DMS153 treated with DMSO at 0.1 percent for 48 hours (cell line): ENCODE results near the gene GPR12.

Experiments
- DNase-seq: peaks from one replicate; lab custom pipeline; 2025; ENCODE audit not compliant: unreplicated experiment; lab: John Stamatoyannopoulos, UW

GPR12 gene

DNA sequence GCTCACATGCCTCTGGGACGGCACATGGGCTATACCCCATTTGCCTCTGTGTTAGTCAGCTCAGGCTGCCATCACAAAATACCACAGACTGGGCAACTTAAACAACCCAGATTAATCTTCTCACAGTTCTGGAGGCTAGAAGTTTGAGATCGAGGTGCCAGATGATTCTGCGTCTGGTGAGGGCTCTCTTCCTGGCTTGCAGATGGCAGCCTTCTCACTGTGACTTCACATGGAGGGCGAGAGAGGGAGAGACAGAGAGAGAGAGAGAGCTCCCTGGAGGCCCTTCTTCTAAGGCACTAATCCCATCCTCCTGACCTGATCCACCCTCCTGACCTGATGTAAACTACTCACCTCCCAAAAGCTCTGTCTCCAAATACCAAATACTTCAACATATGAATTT lies 55.0 kb downstream of the GPR12 start:
- no peak for DNase-seq
